ENCODE results near the gene FOXG1. TPM values are rescaled to one million over a fixed set of nuclear protein-coding genes. Genes with fewer than 3 reads are reported as not detected.

The FOXG1 gene
- total RNA-seq, 3 donors from 2014 or later = not detected

DNA sequence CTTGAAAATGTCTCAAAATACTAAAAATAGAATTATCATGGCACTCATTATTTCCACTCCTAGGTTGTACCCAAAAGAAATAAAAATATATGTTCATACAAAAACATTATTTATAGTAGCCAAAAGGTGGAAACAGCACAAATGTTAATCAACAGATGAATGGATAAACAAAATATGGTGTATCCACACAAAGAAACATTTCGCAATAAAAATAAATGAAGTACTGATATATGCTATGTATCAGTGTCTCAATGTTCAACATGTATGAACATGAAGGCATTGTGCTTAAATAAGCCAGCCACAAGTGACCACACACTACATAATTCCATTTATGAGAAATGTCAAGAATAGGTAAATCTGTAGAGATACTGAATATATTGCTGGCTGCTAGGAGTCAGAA is 40.9 kb downstream of the FOXG1 start:
- H3K4me1 ChIP-seq (ENCODE audit: low read depth) = no peaks in the 10 kb centered on the region
- intact Hi-C loops (cut with DNase I, micrococcal nuclease) = no loop called here
- TF ChIP-seq, protein P1, sequence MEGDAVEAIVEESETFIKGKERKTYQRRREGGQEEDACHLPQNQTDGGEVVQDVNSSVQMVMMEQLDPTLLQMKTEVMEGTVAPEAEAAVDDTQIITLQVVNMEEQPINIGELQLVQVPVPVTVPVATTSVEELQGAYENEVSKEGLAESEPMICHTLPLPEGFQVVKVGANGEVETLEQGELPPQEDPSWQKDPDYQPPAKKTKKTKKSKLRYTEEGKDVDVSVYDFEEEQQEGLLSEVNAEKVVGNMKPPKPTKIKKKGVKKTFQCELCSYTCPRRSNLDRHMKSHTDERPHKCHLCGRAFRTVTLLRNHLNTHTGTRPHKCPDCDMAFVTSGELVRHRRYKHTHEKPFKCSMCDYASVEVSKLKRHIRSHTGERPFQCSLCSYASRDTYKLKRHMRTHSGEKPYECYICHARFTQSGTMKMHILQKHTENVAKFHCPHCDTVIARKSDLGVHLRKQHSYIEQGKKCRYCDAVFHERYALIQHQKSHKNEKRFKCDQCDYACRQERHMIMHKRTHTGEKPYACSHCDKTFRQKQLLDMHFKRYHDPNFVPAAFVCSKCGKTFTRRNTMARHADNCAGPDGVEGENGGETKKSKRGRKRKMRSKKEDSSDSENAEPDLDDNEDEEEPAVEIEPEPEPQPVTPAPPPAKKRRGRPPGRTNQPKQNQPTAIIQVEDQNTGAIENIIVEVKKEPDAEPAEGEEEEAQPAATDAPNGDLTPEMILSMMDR (IDR thresholded peaks at IDR 0.05) = no peak
- no peak for ATAC-seq
- DNase-seq = no peak
- H3K36me3 ChIP-seq (ENCODE audit: low read depth) = no peaks in the 10 kb centered on the region
- H3K9me3 ChIP-seq = no peaks in the 10 kb centered on the region
- no peak overlapping the region for H3K4me3 ChIP-seq

DNA sequence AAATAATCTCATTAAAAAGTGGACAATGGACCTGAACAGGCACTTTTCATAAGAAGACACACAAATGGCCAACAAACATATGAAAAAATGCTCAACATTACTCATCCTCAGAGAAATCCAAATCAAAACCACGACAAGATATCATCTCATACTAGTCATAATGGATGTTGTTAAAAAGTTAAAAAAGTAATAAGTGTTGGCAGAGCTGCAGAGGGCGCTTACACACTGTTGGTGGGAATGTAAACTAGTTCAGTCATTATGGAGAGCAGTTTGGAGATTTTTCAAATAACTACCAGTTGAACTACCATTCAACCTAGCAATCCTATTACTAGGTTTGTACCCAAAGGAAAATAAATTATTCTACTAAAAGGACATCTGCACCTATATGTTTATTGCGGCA is 47.2 kb downstream of the FOXG1 start:
- no peaks in the 10 kb centered on the region for H3K36me3 ChIP-seq (ENCODE audit: low read depth)
- TF ChIP-seq, protein P1 (IDR thresholded peaks at IDR 0.05) = no peak
- DNase-seq (no peak), ATAC-seq (no peak)
- H3K9me3 ChIP-seq = peaks cover 7% of the 10 kb centered on the region
- no peaks in the 10 kb centered on the region for H3K4me1 ChIP-seq (ENCODE audit: low read depth)
- H3K4me3 ChIP-seq = no peak overlapping the region
- intact Hi-C loops (cut with DNase I, micrococcal nuclease) = no loop called here

Data from mucosa of descending colon (tissue), 3 donors.